HG03060 (cell line): ENCODE data around the gene RPTOR.
"Not testable (repeated sequence)": the region's sequence is repeated elsewhere in the genome, so short reads cannot be mapped to it uniquely, and the experiment has no call there.

Source experiments
- ATAC-seq: cut with Tn5 transposase; IDR thresholded peaks from one replicate; pipeline ENCODE4 v1.9.1; 2021; ENCODE audit warnings: low read depth, moderate number of reproducible peaks; ENCODE audit not compliant: unreplicated experiment

RPTOR gene

GRCh38 chr17:80803451-80804428 is 259.1 kb downstream of the RPTOR start:
- ATAC-seq = no peak

- ATAC-seq = no peak
These were observed 259.8 kb downstream of the RPTOR start for GRCh38 chr17:80804466-80804865.

GRCh38 chr17:80805032-80805751 is 260.6 kb downstream of the RPTOR start:
- ATAC-seq = no peak

GRCh38 chr17:80807014-80807413 is 262.4 kb downstream of the RPTOR start:
- no peak for ATAC-seq

- no peak for ATAC-seq
These were observed 263.2 kb downstream of the RPTOR start for GRCh38 chr17:80807882-80808281.

GRCh38 chr17:80811181-80812105 is 266.8 kb downstream of the RPTOR start:
- ATAC-seq = no peak

GRCh38 chr17:80812362-80813088 is 267.9 kb downstream of the RPTOR start:
- ATAC-seq = no peak

GRCh38 chr17:80813318-80813717 is 268.7 kb downstream of the RPTOR start:
- ATAC-seq = no peak

GRCh38 chr17:80814491-80814890 is 269.9 kb downstream of the RPTOR start:
- ATAC-seq = no peak

GRCh38 chr17:80815151-80815681 is 270.6 kb downstream of the RPTOR start:
- no peak for ATAC-seq

GRCh38 chr17:80815718-80816117 is 271.1 kb downstream of the RPTOR start:
- ATAC-seq = not testable (repeated sequence)

- ATAC-seq = no peak
These were observed 271.8 kb downstream of the RPTOR start for GRCh38 chr17:80816241-80817103.

- ATAC-seq = no peak
These were observed 272.7 kb downstream of the RPTOR start for GRCh38 chr17:80817321-80817845.

GRCh38 chr17:80817861-80818260 is 273.2 kb downstream of the RPTOR start:
- ATAC-seq = no peak

GRCh38 chr17:80818871-80819270 is 274.2 kb downstream of the RPTOR start:
- ATAC-seq = no peak

GRCh38 chr17:80819422-80820164 is 275.0 kb downstream of the RPTOR start:
- no peak for ATAC-seq

GRCh38 chr17:80820331-80820730 is 275.7 kb downstream of the RPTOR start:
- ATAC-seq = no peak

GRCh38 chr17:80821546-80821945 is 276.9 kb downstream of the RPTOR start:
- no peak for ATAC-seq
